Islet precursor cell (in vitro differentiated cells): ENCODE measurements around the gene FUBP1.
"Not testable (repeated sequence)": the region's sequence is repeated elsewhere in the genome, so short reads cannot be mapped to it uniquely, and the experiment has no call there.

Experiments
- DNase-seq: peaks from one replicate; pipeline ENCODE4 v3.0.0-alpha.2; 2018

The FUBP1 gene

DNA sequence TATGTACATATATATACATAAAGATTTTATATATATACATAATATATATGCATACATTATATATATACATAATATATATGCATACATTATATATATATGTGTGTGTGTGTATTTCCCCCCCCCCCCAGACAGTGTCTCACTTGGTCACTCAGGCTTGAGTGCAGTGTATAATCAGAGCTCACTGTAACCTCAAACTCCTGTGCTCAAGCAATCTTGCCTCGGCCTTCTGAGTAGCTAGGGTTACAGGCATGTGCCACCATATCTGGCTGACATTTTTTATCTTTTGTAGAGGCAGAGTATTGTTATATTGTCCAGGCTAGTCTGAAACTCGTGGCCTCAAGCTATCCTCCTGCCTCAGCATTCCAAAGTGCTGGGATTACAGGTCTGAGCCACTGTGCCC, 9.0 kb upstream of the FUBP1 start:
- DNase-seq: peak; percentile 54

DNA sequence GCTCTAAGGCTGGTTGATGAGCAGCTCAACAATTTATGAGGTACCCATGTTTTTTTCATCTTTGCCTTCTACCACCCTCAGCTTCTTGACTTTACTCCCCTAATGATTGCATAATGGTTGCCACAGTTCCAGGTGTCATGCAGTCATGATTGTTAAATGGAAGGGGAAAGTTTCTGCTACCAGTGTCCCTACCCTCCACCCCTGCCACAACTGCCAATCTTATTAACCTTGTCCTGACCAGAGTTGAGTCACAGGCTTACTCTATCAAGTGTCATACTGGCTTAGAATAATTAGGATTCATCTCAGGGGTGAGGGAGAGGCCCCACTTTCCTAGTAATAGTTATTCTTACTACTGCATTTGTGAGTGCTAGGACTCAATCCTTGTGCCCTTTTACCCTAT, 7.9 kb upstream of the FUBP1 start:
- DNase-seq: no peak

- DNase-seq: no peak
Measured at GRCh38 chr1:77984629-77985028, 5.8 kb upstream of the FUBP1 start.

GRCh38 chr1:77983997-77984355, 5.1 kb upstream of the FUBP1 start:
- no peak for DNase-seq

DNA sequence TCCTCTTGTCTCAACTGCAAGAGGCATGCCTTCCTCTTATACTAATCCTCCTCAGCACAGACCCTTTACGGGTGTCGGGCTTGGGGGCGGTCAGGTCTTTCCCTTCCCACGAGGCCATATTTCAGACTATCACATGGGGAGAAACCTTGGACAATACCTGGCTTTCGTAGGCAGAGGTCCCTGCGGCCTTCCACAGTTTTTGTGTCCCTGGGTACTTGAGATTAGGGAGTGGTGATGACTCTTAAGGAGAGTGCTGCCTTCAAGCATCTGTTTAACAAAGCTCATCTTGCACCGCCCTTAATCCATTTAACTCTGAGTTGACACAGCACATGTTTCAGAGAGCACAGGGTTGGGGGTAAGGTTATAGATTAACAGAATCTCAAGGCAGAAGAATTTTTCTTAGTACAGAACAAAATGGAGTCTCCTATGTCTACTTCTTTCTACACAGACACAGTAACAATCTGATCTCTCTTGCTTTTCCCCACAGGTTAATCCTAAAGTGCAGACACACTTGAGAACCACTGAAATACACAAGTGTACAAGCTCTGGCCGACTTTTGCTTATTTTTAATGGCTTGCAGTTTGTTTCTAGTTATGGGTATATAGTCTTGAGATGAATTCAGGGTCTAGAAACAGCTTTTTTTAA, 4.6 kb upstream of the FUBP1 start:
- not testable (repeated sequence) for DNase-seq

- peak; percentile 95 for DNase-seq
Measured at GRCh38 chr1:77978293-77978968, 441 bp downstream of the FUBP1 start.

- DNase-seq: no peak
Measured at GRCh38 chr1:77977989-77978292, 931 bp downstream of the FUBP1 start.

- DNase-seq: no peak
Measured at GRCh38 chr1:77976433-77977076, 2.3 kb downstream of the FUBP1 start.

GRCh38 chr1:77975907-77976306, 3.0 kb downstream of the FUBP1 start:
- DNase-seq: no peak

- DNase-seq: no peak
Measured at GRCh38 chr1:77975386-77975785, 3.5 kb downstream of the FUBP1 start.

DNA sequence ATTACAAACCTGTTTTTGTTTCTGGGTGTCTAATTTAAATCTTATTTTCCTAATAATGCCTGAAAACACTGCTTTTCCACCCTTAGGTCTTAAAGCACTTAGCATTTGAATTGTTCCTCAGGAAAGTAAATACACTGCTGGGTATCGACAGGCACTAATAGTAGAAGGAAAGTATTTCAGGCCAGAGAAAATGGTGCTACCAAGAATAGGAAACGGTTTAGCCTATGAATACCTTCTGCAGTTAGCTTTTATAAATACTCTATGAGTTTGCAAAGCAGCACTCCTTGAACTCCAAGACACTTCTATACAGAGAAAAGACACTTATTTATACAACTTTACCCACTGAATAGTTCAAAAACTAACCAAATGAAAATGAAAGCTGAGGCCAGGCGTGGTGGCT, 6.8 kb downstream of the FUBP1 start:
- DNase-seq: no peak

DNA sequence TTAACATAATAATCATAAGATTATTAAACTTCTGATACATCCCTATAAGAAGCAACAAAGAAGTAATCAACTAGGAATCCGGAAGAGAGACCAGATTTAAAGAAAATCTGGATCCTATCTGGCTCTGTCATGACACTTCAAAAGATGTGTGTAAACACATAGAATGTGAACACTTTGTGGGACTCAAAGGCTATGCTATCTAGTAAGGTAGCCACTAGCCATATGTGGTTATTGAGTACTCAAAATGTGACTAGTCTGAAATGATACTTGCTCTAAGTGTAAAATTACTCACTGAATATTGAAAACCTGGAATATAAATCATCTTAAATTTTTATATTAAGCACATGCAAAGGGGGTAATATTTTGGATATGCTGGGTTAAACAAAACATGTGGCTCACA, 8.7 kb downstream of the FUBP1 start:
- no peak for DNase-seq

DNA sequence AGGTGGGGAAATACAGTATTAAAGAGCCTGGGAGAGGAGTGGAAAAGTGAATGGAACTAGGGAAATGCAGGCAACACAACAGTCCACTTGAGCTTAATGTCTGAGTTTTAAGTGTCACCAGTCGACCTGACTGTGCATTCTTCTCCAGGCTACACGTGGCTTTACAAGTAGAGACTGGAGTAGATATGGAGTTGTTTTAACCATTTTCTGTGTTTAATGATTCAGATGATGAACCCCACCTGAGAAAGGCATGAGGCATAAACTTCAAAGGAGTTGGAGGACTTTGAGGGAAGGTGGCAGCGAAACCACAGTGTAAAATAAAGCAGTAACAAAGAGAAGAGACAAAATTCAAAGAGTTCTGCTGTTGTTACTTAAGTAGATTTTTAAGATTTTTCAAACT, 12.6 kb downstream of the FUBP1 start:
- no peak for DNase-seq

DNA sequence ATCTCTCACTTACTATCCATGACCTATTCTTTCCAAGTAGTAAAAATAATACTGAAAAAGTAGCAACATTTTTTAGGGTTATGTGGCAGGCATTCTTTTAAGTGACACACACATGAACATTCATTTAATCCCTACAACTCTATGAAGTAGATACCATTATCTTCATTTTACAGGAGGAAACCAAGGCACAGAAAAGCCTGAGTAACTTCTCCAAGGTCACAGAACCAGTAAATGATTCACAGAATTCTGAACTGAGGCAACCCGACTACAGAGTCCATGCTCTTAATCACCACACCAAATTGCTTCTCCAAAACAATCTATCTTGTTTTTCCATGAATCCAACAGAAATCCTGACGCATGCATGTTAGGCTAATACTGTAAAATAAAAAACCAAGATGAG, 17.5 kb downstream of the FUBP1 start:
- no peak for DNase-seq

DNA sequence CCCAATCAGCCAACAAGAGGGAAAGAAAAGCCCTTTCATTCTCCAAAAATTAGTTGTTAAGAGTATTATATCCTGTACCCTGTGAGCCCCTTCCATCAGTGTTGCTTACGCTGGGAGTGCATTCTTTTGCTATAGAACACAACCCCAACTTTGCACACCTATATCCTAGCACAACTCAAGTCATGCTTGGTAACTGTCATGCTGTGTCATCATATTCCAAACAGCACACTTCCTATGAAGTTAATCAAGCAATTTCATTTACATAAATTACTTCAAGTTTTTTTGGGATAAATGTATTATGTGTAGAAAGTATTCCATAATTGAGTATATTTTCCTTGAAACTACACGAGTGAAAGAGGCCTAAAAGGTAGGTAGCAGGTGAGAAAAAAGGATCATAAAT, 20.0 kb downstream of the FUBP1 start:
- no peak for DNase-seq

DNA sequence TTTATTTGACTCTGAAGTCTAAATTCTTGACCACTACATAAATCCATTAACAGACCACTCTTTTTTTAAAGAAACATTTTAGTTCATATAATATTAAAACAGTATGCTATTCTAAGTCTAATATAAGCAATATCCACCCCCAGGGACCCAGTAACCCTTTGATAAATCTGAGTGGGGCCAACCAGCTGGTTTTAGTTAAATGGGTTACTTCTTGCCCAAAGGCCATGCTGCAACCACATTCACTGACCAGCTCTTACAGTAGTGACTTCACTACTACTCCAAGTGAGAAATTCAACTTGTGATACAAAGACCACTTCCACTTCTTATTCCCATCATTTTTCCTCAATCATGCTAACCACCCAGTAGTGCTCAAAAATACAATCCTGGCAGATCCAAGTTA, 20.5 kb downstream of the FUBP1 start:
- DNase-seq: no peak

DNA sequence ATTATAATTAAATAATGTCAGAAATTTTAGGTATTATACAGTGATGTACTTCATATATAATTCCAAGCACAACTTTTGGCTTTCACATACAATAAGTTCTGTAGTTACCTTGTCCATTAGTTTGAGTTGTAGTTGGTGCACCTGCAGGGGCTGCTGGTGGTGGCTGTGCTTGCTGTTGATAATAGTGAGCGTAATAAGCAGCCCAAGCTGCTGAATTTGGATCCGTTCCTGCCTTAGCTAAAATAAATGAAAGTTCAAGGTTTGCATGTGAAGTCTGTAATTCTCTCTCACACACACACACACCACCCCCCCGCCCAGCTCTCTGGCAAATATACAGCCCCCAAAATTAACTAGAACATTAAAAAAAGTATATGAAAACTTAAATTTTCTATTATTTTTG, 22.4 kb downstream of the FUBP1 start:
- DNase-seq: no peak

- no peak for DNase-seq
Measured at GRCh38 chr1:77955709-77956108, 23.2 kb downstream of the FUBP1 start.

GRCh38 chr1:77954521-77954920, 24.4 kb downstream of the FUBP1 start:
- no peak for DNase-seq

DNA sequence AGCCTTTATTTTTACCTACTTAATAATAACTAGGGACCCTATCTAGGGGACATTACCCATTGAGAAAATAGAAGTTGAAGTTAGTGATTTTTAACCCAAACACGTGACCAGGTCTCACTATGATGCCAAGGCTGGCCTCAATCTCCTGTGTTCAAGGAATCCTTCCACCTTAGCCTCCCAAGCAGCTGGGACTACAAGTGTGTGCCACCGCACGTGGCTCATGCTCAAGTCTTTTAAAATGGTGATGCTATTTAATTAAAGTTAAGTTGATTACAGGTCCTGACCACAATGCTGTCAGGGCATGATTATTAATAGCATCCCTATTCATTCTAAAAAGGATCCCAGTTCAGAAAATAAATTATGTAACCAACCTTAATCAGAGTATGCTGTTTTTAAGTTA, 25.0 kb downstream of the FUBP1 start:
- no peak for DNase-seq

DNA sequence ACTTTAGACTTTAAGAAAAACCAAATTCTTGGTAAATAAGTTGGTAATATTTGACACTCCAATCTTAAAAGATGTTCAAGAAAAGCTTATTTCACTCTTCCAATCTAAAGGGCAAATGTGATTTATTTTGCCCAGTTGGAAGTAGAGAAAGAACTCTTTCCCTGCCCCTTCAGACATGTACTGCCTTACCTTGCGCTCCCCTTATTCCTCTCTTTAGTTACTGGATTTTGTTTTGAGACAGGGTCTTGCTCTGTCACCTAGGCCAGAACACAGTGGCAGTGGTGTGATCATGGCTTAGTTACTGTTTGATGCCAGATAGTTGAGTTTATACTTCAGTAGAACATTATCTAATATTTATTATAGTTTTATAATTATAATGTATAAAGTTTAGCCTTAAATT, 27.5 kb downstream of the FUBP1 start:
- DNase-seq: no peak

- DNase-seq: no peak
Measured at GRCh38 chr1:77950873-77951272, 28.0 kb downstream of the FUBP1 start.

DNA sequence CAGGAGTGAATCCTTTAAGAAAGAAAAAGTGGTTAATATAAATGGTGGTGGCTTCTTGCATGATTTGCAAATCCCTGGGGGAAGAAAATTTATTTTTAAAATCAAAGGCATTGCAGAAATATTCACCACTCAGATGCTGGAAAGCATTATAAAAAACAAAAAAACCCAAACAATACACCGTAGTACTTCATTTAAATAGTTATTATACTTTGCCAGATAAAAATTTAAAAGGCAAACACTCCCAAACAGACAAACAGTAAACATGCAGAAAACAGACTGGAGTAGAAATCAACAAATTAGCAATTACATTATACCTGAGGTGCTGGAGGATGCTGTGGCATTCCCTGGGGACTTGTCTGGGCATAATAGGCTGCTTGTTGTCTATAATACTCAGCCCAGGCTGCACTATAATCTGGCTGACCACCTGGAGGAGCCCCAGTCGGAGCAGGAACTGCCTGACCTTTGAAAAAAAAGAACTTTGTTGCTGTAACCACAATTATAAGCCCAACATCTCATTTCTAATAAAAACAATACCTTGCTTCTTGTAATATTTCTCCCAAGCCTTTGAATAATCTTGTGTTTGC, 29.9 kb downstream of the FUBP1 start:
- DNase-seq: peak; percentile 70

DNA sequence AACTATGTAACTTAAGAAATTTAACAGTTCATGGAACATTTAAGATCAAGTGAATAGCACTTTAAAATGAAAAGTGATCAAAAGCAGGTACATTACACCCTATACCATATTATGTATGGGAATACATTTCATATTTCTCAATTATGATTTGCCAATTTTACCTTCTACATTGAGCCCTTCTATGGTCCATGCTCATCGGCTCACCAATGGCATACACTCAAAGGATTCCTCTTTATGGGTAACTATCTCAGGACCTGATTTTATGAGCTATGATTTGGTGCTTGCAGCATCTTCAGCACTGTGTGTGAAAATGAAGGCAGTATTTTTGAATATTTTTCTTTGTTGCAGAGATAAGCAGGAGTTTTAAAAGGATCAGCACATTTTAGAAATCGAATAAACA, 33.5 kb downstream of the FUBP1 start:
- DNase-seq: no peak
